GM19468 (cell line): ENCODE results near the gene BEGAIN.

Source experiments
- ATAC-seq: cut with Tn5 transposase; IDR thresholded peaks from one replicate; pipeline ENCODE4 v1.9.1; 2021; ENCODE audit warnings: mild to moderate bottlenecking, moderate library complexity, moderate number of reproducible peaks; ENCODE audit not compliant: unreplicated experiment; ENCODE audit errors: extremely low read depth

BEGAIN gene

GRCh38 chr14:100602621-100603230 is 15.5 kb upstream of the BEGAIN start:
- ATAC-seq = no peak

GRCh38 chr14:100601914-100602313 is 14.7 kb upstream of the BEGAIN start:
- no peak for ATAC-seq

GRCh38 chr14:100601064-100601463 is 13.8 kb upstream of the BEGAIN start:
- ATAC-seq = no peak

GRCh38 chr14:100599981-100600380 is 12.8 kb upstream of the BEGAIN start:
- ATAC-seq = no peak

- no peak for ATAC-seq
Observed at GRCh38 chr14:100594625-100594951, 7.4 kb upstream of the BEGAIN start.

- no peak for ATAC-seq
Observed at GRCh38 chr14:100593751-100594624, 6.8 kb upstream of the BEGAIN start.

GRCh38 chr14:100592972-100593371 is 5.8 kb upstream of the BEGAIN start:
- no peak for ATAC-seq

- no peak for ATAC-seq
Observed at GRCh38 chr14:100592461-100592891, 5.3 kb upstream of the BEGAIN start.

- no peak for ATAC-seq
Observed at GRCh38 chr14:100591453-100592371, 4.5 kb upstream of the BEGAIN start.

- ATAC-seq = no peak
Observed at GRCh38 chr14:100590726-100591452, 3.7 kb upstream of the BEGAIN start.

GRCh38 chr14:100589760-100590469 is 2.7 kb upstream of the BEGAIN start:
- no peak for ATAC-seq

GRCh38 chr14:100589071-100589759 is 2.0 kb upstream of the BEGAIN start:
- no peak for ATAC-seq

- ATAC-seq = no peak
Observed at GRCh38 chr14:100588671-100589070, 1.5 kb upstream of the BEGAIN start.

GRCh38 chr14:100587763-100588411 is 670 bp upstream of the BEGAIN start:
- ATAC-seq = no peak

GRCh38 chr14:100586403-100587085 is 673 bp downstream of the BEGAIN start:
- no peak for ATAC-seq

- no peak for ATAC-seq
Observed at GRCh38 chr14:100586153-100586402, 1.1 kb downstream of the BEGAIN start.

- no peak for ATAC-seq
Observed at GRCh38 chr14:100585448-100586152, 1.6 kb downstream of the BEGAIN start.
